Measurements from ENCODE around the gene FCRL5.
"Not testable (repeated sequence)": the region's sequence is repeated elsewhere in the genome, so short reads cannot be mapped to it uniquely, and the experiment has no call there.

FCRL5 gene

DNA sequence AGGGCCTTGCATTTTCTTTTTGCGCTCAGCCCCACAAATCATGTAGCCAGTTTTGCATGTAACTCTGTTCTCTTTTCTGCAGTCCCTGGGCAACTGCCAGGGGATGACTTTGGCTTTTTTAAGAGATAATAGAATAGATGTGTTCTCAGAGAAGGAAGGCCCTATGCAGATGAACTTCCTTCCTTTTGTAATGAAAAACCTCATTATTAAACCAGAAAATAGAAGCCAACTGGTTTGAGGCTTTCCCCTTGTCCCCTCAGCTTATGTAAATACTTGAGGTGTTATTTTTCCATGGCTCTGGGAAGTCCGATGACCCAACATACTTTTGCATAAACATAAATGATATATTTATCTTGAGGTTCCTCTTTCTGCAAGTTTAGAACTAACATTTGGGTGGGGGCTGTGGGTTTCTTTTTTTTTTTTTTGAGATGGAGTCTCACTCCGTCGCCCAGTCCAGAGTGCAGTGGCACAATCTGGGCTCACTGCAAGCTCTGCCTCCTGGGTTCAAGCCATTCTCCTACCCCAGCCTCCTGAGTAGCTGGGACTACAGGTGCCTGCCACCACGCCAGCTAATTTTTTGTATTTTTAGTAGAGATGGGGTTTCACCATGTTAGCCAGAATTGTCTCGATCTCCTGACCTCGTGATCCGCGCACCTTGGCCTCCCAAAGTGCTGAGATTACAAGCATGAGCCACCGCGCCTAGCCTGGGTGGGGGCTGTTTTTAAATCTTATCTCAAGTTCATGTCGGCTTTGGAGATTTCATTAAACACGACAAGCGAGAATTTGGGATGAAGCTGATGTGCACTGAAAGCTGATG lies 14.4 kb upstream of the FCRL5 start:
- no peak for DNase-seq (ENCODE audit: low read depth)
- TF ChIP-seq, protein P1, sequence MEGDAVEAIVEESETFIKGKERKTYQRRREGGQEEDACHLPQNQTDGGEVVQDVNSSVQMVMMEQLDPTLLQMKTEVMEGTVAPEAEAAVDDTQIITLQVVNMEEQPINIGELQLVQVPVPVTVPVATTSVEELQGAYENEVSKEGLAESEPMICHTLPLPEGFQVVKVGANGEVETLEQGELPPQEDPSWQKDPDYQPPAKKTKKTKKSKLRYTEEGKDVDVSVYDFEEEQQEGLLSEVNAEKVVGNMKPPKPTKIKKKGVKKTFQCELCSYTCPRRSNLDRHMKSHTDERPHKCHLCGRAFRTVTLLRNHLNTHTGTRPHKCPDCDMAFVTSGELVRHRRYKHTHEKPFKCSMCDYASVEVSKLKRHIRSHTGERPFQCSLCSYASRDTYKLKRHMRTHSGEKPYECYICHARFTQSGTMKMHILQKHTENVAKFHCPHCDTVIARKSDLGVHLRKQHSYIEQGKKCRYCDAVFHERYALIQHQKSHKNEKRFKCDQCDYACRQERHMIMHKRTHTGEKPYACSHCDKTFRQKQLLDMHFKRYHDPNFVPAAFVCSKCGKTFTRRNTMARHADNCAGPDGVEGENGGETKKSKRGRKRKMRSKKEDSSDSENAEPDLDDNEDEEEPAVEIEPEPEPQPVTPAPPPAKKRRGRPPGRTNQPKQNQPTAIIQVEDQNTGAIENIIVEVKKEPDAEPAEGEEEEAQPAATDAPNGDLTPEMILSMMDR (IDR thresholded peaks at IDR 0.05; ENCODE audit: control insufficient read depth, insufficient read depth, low read depth, low read length, missing control alignments): no peak
- no peak overlapping the region for H3K4me3 ChIP-seq (ENCODE audit: control insufficient read depth, low read depth, low read length)

DNA sequence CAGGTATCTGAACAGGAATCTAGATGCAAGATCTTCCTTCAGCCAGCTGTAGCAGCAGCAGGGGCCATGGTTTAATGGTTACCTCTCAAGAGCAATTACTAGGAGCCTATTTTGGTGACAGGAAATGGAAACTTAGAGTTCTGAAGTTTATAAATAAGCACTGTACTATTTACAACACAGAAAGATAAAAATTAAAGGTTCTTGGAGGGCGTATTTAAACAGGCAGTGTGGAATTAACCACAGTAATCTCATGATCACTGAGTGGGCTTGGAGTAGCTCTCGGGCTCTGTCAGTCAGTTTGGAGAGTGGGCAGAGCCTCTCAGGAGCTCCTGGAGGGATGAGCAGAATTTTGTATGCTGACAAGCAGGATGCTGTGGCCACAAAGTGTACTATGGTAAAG lies 10.2 kb upstream of the FCRL5 start:
- TF ChIP-seq, protein P1 (IDR thresholded peaks at IDR 0.05; ENCODE audit: control insufficient read depth, insufficient read depth, low read depth, low read length, missing control alignments): no peak
- no peak overlapping the region for H3K4me3 ChIP-seq (ENCODE audit: control insufficient read depth, low read depth, low read length)
- no peak for DNase-seq (ENCODE audit: low read depth)

DNA sequence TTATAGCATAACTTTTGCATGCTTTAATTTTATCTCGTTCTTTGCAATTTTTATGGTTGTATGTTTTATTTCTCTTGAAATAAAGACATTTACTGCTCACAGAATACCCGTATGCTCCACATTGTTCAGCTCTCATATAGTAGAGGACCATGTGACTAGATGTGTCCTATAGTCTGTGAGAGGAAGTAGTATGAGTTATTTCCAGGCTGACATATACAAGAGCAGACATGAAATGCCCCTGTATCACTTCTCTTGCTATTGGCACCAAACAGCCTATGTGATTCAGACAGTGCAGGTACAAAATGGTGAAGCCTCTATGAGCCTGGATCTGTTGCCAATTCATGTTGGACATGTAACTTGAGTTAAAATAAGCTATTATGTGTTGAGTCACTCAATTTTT lies 5.8 kb upstream of the FCRL5 start:
- no peak overlapping the region for H3K4me3 ChIP-seq (ENCODE audit: control insufficient read depth, low read depth, low read length)
- DNase-seq (ENCODE audit: low read depth): no peak
- TF ChIP-seq, protein P1 (IDR thresholded peaks at IDR 0.05; ENCODE audit: control insufficient read depth, insufficient read depth, low read depth, low read length, missing control alignments): no peak

DNA sequence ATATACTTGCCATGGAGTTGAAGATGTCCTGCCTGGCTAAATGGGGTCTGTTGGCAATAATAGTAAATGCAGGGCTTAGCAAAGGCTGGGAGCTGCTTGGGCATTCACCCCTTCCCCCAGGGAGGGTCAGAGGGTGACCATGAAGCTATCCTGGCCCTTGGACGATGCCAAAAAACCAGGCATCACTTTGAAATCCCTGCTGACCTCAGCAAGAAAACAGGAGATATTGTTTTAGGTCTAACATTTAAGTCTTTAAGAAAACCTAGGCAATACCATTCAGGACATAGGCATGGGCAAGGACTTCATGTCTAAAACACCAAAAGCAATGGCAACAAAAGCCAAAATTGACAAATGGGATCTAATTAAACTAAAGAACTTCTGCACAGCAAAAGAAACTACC lies 4.2 kb downstream of the FCRL5 start:
- not testable (repeated sequence) for DNase-seq (ENCODE audit: low read depth); H3K4me3 ChIP-seq (ENCODE audit: control insufficient read depth, low read depth, low read length)

DNA sequence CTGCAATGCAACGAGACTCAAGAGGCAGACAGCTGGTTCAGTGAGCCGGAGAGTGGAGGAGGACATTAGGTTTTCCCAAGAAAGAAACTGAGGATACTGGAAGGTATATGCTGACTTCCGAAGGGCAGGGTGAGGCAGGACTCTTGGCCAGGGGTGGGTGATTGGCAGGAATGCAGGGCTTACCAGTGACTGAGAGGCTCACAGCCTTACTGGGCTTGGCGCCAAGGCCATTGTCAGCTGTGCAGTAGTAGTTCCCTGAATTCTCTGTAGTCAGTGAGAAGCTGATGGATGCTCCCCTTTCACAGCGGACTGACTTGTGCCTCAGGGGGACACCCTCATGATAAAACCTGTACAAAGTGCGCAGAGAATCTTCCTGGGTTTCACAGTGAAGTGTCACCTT lies 9.6 kb downstream of the FCRL5 start:
- TF ChIP-seq, protein P1 (IDR thresholded peaks at IDR 0.05; ENCODE audit: control insufficient read depth, insufficient read depth, low read depth, low read length, missing control alignments): no peak
- H3K4me3 ChIP-seq (ENCODE audit: control insufficient read depth, low read depth, low read length): no peak overlapping the region
- no peak for DNase-seq (ENCODE audit: low read depth)

DNA sequence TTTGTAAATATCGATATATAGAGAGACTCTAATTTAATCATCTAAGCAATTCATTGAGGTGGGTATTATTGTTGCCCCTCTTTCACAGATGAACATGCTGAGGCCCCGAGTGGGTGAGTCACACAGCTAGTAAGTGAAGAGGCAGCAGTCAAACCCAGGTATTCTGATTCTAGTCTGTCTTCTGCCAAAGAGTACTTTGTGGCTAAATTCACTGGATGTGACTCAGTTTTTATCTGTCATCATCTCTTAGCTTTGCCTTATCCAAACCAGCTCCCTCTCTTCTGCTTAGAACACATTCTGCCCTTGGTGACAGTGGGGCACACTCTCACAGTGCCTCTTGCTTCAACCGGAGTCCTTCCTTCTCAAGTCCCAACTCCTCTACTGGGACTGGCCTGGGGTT lies 11.5 kb downstream of the FCRL5 start:
- H3K4me3 ChIP-seq (ENCODE audit: control insufficient read depth, low read depth, low read length): no peak overlapping the region
- TF ChIP-seq, protein P1 (IDR thresholded peaks at IDR 0.05; ENCODE audit: control insufficient read depth, insufficient read depth, low read depth, low read length, missing control alignments): no peak
- DNase-seq (ENCODE audit: low read depth): no peak

DNA sequence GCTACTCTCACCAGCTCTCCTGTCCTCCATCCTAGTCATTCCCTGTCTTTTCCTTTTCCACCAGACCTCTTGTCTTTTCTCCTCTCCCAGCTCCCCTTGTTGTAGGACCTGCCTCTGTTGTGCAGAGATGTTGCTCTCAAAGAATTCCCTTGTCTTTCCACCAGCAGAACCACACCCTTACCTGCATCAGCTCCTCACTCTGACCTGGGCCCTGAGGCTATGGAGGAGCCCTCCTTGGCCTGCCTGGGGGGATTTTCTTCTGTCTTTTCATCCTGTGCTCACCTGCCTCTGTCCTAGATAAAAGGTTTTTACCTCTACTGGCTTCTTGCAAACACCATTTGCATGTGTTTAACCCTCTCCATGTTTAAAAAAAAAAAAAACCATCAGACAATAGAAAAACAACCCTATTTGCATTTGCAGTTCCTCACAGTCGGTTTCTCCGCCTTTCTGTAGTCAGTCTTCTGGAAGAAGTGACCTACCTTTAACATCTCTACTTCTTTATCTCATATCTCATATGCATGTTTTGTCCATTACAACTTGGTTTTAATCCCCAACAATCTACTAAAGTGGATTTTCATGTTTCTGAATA lies 12.1 kb downstream of the FCRL5 start:
- TF ChIP-seq, protein P1 (IDR thresholded peaks at IDR 0.05; ENCODE audit: control insufficient read depth, insufficient read depth, low read depth, low read length, missing control alignments): no peak
- no peak for DNase-seq (ENCODE audit: low read depth)
- no peak overlapping the region for H3K4me3 ChIP-seq (ENCODE audit: control insufficient read depth, low read depth, low read length)

Measured in AG09309 (cell line).